GM12878 (cell line): ENCODE results near the gene SEC24D. TPM values are rescaled to one million over a fixed set of nuclear protein-coding genes. Genes with fewer than 3 reads are reported as not detected.
A peak's percentile ranks its signal among the peaks of the same experiment; 100 is the strongest.

Experiments used
- ATF7 ChIP-seq: fragments of 450-650 bp; IDR thresholded peaks from 2 replicates; pipeline ENCODE4 v1.6.1; 2016; ENCODE audit warnings: low read depth, mild to moderate bottlenecking
- CBFB ChIP-seq: IDR thresholded peaks from 2 replicates; pipeline ENCODE4 v1.6.1; 2016; ENCODE audit warnings: antibody characterized with exemption, low read depth
- CBX3 ChIP-seq: fragments of 200-600 bp; sonication (generic); IDR thresholded peaks from 2 replicates; pipeline ENCODE4 v1.6.1; 2016; ENCODE audit warnings: low read depth, borderline replicate concordance
- CHD1 ChIP-seq: IDR thresholded peaks from 2 replicates; pipeline ENCODE4 v1.6.1; 2012; ENCODE audit warnings: low read depth, low read length, improper control_type of control experiment
- CREM ChIP-seq: IDR thresholded peaks from 2 replicates; pipeline ENCODE4 v1.6.1; 2014; ENCODE audit warnings: antibody characterized with exemption, low read depth
- EED ChIP-seq: sonication (generic); IDR thresholded peaks from 2 replicates; pipeline ENCODE4 v1.6.1; 2016; ENCODE audit warnings: antibody characterized with exemption, low read depth
- EZH2 ChIP-seq: IDR thresholded peaks from 2 replicates; pipeline ENCODE4 v1.6.1; 2012; ENCODE audit warnings: low read depth, mild to moderate bottlenecking, control low read depth, inconsistent platforms, low read length, borderline replicate concordance; ENCODE audit not compliant: control insufficient read depth
- HDAC2 ChIP-seq: fragments of 200-600 bp; sonication (generic); IDR thresholded peaks from 2 replicates; pipeline ENCODE4 v1.6.1; 2017
- IKZF2 ChIP-seq, 2 experiments: fragments of 450-650 bp; IDR thresholded peaks; 2 replicates each; pipeline ENCODE4 v1.6.1; 2017; ENCODE audit warnings: mild to moderate bottlenecking in 2 of 2, moderate library complexity in 2 of 2
- JUND ChIP-seq: IDR thresholded peaks from 2 replicates; pipeline ENCODE4 v1.6.1; 2012; ENCODE audit warnings: low read depth, mild to moderate bottlenecking, low read length, improper control_type of control experiment, moderate library complexity
- MEF2A ChIP-seq: IDR thresholded peaks from 2 replicates; pipeline ENCODE4 v1.6.1; 2011; ENCODE audit warnings: low read depth, mild to moderate bottlenecking, low read length, moderate library complexity; ENCODE audit not compliant: insufficient read depth
- POLR2A ChIP-seq: IDR thresholded peaks from 2 replicates; pipeline ENCODE4 v1.6.1; 2011; ENCODE audit warnings: low read depth, mild to moderate bottlenecking, low read length
- POLR2AphosphoS2 ChIP-seq: IDR thresholded peaks from 2 replicates; pipeline ENCODE4 v1.6.1; 2011; ENCODE audit warnings: low read depth, mild to moderate bottlenecking, low read length, improper control_type of control experiment, moderate library complexity
- POLR2AphosphoS5 ChIP-seq: IDR thresholded peaks from 2 replicates; pipeline ENCODE4 v1.6.1; 2011; ENCODE audit warnings: mild to moderate bottlenecking, low read length, inconsistent platforms
- RAD21 ChIP-seq: IDR thresholded peaks from 2 replicates; pipeline ENCODE4 v1.6.1; 2011; ENCODE audit warnings: mild to moderate bottlenecking, low read depth, low read length, moderate library complexity; ENCODE audit not compliant: insufficient read depth
- RUNX3 ChIP-seq: IDR thresholded peaks from 2 replicates; pipeline ENCODE4 v1.6.1; 2012; ENCODE audit warnings: low read length, inconsistent platforms
- SMC3 ChIP-seq: IDR thresholded peaks from 2 replicates; pipeline ENCODE4 v1.6.1; 2011; ENCODE audit warnings: low read length, improper control_type of control experiment, borderline replicate concordance
- STAT1 ChIP-seq: fragments of 450-650 bp; conservative IDR thresholded peaks from 2 replicates; pipeline ENCODE4 v1.6.1; 2014; ENCODE audit warnings: antibody characterized with exemption, mild to moderate bottlenecking
- TAF1 ChIP-seq: IDR thresholded peaks from 2 replicates; pipeline ENCODE4 v1.6.1; 2011; ENCODE audit warnings: mild to moderate bottlenecking, low read depth, low read length, borderline replicate concordance
- TCF3 ChIP-seq: IDR thresholded peaks from 2 replicates; pipeline ENCODE4 v1.6.1; 2012; ENCODE audit warnings: low read depth, mild to moderate bottlenecking, low read length, borderline replicate concordance; ENCODE audit not compliant: insufficient read depth
- ZBED1 ChIP-seq: IDR thresholded peaks from 2 replicates; pipeline ENCODE4 v1.6.1; 2016; ENCODE audit warnings: borderline replicate concordance
- polyA plus RNA-seq, 11 experiments: library from polyadenylated mRNA; depleted of rRNA in 4 of 11; unstranded in 6 of 11; stranded (reverse) in 5 of 11; fragments of >200 nt; fragmentation: Nextera tagmentation in 4 of 11; fragmentation: Illumina TruSeq in 1 of 11; extraction: Ambion mirVana in 4 of 11; extraction: Trizol in 1 of 11; gene quantifications; 1 replicate in 1 of 11; 2 replicates in 10 of 11; pipeline versions ENCODE4 v1.2.1 to v1.2.3, GENCODE V29; 2011 to 2016; ENCODE audit warnings: inconsistent platforms in 2 of 11, missing spikeins in 2 of 11, low read depth in 1 of 11
- total RNA-seq, 4 experiments: library from RNA; depleted of rRNA in 3 of 4; stranded (reverse); fragments of >200 nt in 3 of 4; fragmentation: Illumina TruSeq in 1 of 4; extraction: Trizol in 1 of 4; gene quantifications; 2 replicates each; pipeline versions ENCODE4 v1.2.1 to v1.2.3, GENCODE V29; 2013 to 2021
- TF ChIP-seq, protein P1 (sequence below): fragments of 450-650 bp; IDR thresholded peaks from 2 replicates; pipeline ENCODE4 v1.6.1; 2016; ENCODE audit warnings: mild to moderate bottlenecking
- TF ChIP-seq, protein P2 (sequence below): IDR thresholded peaks from 2 replicates; pipeline ENCODE4 v1.6.1; 2012; ENCODE audit warnings: low read depth, low read length, improper control_type of control experiment
- TF ChIP-seq, protein P3 (sequence below): fragments of 450-650 bp; conservative IDR thresholded peaks from 2 replicates; pipeline ENCODE4 v1.6.1; 2017; ENCODE audit warnings: mild to moderate bottlenecking, moderate library complexity
- TF ChIP-seq, protein P4 (sequence below): fragments of 450-650 bp; IDR thresholded peaks from 2 replicates; pipeline ENCODE4 v1.6.1; 2017; ENCODE audit warnings: low read depth, mild to moderate bottlenecking, moderate library complexity
- TF ChIP-seq, protein P5 (sequence below): IDR thresholded peaks from 2 replicates; pipeline ENCODE4 v1.6.1; 2011; ENCODE audit warnings: mild to moderate bottlenecking, low read depth, low read length, moderate library complexity; ENCODE audit not compliant: insufficient replicate concordance

SEC24D gene
- total and polyA plus RNA-seq, 10 of the 15 experiments (the other 5 are each of a cell fraction or from before 2014, with no cell fraction given), result 12.8 to 61.9 (median 25.6) TPM

DNA sequence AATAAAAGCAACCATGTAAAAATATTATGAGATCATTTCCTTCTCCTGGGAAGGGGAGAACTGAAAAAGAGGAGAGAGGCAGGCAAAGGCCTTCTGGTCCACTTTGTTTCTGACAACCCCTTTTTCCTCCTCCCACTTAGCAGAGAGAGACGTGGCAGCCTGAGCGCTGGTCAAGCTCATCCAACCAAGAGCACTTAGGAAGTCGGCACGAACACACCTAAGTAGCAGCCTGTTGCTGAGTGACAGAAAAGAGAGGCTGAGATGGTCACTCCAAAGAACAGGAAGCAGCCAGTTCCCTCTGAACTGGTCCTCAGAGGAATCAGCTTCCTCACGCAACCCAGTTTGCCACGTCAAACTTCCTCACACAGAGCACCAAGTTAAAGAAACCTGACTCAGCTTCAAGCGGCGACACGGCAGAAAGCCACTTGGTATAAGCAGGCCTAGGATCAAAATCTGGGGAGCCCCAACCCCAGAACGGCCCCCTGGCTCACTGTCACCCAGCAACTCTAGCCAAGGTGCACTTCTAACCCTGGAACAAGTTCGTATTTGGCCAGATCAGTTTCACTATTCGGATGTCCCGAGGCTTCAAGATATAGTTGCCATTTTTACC, 861 bp downstream of the SEC24D start (continued):
- TF ChIP-seq SMC3 (no peak), CHD1 (0 out of 2 replicates have a peak, but pooled peaks have one; percentile 51), POLR2A (peak; percentile 79), MEF2A (no peak), RAD21 (no peak), STAT1 (0 out of 2 replicates have a peak, but pooled peaks have one; percentile 41), HDAC2 (no peak), CBFB (0 out of 2 replicates have a peak, but pooled peaks have one; percentile 26), RUNX3 (no peak), POLR2AphosphoS2 (no peak), JUND (no peak), TCF3 (peak; percentile 35; the same call in 1 of the 2 replicates), EED (0 out of 2 replicates have a peak, but pooled peaks have one; percentile 32), POLR2AphosphoS5 (peak; percentile 61), CBX3 (no peak), TAF1 (no peak; the same call in 1 of the 2 replicates), IKZF2 (IDR thresholded peaks at IDR 0.05) (peak in 1 of 2 experiments; percentile 61; a peak in 3 of 4 replicates), ZBED1 (0 out of 2 replicates have a peak, but pooled peaks have one; percentile 22), EZH2 (no peak), CREM (0 out of 2 replicates have a peak, but pooled peaks have one; percentile 41), ATF7 (0 out of 2 replicates have a peak, but pooled peaks have one; percentile 13)
- TF ChIP-seq, protein P1, sequence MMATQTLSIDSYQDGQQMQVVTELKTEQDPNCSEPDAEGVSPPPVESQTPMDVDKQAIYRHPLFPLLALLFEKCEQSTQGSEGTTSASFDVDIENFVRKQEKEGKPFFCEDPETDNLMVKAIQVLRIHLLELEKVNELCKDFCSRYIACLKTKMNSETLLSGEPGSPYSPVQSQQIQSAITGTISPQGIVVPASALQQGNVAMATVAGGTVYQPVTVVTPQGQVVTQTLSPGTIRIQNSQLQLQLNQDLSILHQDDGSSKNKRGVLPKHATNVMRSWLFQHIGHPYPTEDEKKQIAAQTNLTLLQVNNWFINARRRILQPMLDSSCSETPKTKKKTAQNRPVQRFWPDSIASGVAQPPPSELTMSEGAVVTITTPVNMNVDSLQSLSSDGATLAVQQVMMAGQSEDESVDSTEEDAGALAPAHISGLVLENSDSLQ, result peak; percentile 80
- TF ChIP-seq, protein P2, sequence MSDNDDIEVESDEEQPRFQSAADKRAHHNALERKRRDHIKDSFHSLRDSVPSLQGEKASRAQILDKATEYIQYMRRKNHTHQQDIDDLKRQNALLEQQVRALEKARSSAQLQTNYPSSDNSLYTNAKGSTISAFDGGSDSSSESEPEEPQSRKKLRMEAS, result peak; percentile 36; the same call in 1 of the 2 replicates
- TF ChIP-seq, protein P3, sequence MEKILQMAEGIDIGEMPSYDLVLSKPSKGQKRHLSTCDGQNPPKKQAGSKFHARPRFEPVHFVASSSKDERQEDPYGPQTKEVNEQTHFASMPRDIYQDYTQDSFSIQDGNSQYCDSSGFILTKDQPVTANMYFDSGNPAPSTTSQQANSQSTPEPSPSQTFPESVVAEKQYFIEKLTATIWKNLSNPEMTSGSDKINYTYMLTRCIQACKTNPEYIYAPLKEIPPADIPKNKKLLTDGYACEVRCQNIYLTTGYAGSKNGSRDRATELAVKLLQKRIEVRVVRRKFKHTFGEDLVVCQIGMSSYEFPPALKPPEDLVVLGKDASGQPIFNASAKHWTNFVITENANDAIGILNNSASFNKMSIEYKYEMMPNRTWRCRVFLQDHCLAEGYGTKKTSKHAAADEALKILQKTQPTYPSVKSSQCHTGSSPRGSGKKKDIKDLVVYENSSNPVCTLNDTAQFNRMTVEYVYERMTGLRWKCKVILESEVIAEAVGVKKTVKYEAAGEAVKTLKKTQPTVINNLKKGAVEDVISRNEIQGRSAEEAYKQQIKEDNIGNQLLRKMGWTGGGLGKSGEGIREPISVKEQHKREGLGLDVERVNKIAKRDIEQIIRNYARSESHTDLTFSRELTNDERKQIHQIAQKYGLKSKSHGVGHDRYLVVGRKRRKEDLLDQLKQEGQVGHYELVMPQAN, result no peak
- TF ChIP-seq, protein P4, sequence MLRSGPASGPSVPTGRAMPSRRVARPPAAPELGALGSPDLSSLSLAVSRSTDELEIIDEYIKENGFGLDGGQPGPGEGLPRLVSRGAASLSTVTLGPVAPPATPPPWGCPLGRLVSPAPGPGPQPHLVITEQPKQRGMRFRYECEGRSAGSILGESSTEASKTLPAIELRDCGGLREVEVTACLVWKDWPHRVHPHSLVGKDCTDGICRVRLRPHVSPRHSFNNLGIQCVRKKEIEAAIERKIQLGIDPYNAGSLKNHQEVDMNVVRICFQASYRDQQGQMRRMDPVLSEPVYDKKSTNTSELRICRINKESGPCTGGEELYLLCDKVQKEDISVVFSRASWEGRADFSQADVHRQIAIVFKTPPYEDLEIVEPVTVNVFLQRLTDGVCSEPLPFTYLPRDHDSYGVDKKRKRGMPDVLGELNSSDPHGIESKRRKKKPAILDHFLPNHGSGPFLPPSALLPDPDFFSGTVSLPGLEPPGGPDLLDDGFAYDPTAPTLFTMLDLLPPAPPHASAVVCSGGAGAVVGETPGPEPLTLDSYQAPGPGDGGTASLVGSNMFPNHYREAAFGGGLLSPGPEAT, result peak; percentile 24; the same call in 1 of the 2 replicates
- TF ChIP-seq, protein P5, sequence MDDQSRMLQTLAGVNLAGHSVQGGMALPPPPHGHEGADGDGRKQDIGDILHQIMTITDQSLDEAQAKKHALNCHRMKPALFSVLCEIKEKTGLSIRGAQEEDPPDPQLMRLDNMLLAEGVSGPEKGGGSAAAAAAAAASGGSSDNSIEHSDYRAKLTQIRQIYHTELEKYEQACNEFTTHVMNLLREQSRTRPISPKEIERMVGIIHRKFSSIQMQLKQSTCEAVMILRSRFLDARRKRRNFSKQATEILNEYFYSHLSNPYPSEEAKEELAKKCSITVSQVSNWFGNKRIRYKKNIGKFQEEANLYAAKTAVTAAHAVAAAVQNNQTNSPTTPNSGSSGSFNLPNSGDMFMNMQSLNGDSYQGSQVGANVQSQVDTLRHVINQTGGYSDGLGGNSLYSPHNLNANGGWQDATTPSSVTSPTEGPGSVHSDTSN, result peak; percentile 42
